ENCODE results near the gene RAPGEF3.

- TF ChIP-seq CTCF (IDR thresholded peaks at IDR 0.05) (no peak), EZH2phosphoT487 (IDR thresholded peaks at IDR 0.05) (no peak)
Observed at GRCh38 chr12:47722136-47722834, 36.4 kb downstream of the RAPGEF3 start.
